HepG2 (cell line): Measurements from ENCODE around the gene KRT3. TPM values are rescaled to one million over a fixed set of nuclear protein-coding genes. Genes with fewer than 3 reads are reported as not detected.

ENCODE experiments used
- ATAC-seq: fragments of 200-7000 bp; cut with Tn5 transposase; 3 replicates; pipeline ENCODE4 v1.9.1; 2020; ENCODE audit warnings: mild to moderate bottlenecking, moderate library complexity
- BruUV-seq: library from RNA; stranded (reverse); fragments of 400-500 nt; replicated peaks from 2 replicates; lab custom pipeline; 2021; lab: Mats Ljungman, UMichigan
- CTCF ChIA-PET: fragments of 300-600 bp; formaldehyde crosslinking; extraction: SDS; loops from one replicate; lab custom pipeline; 2021; ENCODE audit warnings: low total read pairs, inconsistent platforms, low intra/inter-chr PET ratio; lab: Yijun Ruan, JAX
- POLR2A ChIA-PET: fragments of 350-600 bp; sonication (Branson Sonifier 250); formaldehyde crosslinking; loops from one replicate; lab custom pipeline; 2020; ENCODE audit warnings: antibody characterized with exemption, inconsistent platforms; lab: Yijun Ruan, JAX
- DNase-seq: peaks from one replicate; pipeline ENCODE4 v3.0.0-alpha.2; 2015; ENCODE audit warnings: low spot score
- FAIRE-seq: peaks from 3 replicates; lab custom pipeline; 2011; peaks lifted over from hg19 to GRCh38; lab: Jason Lieb, UNC
- H2AFZ ChIP-seq: one replicate; pipeline ENCODE4 v1.6.1; 2011; ENCODE audit warnings: low read length, inconsistent platforms
- H3K27ac ChIP-seq: fragments of 300-600 bp; 3 replicates; pipeline ENCODE4 v1.8.0; 2011; ENCODE audit warnings: mixed run types, mild to moderate bottlenecking, mixed read lengths, low read length, inconsistent platforms; ENCODE audit not compliant: insufficient read depth; ENCODE audit errors: extremely low read length
- H3K27me3 ChIP-seq, 2 experiments: fragments of 200-600 bp in 1 of 2; 2 replicates in 1 of 2; 3 replicates in 1 of 2; pipeline versions ENCODE4 v1.6.0 to v1.8.0; 2011; ENCODE audit warnings: low read length in 2 of 2, mild to moderate bottlenecking in 2 of 2, moderate library complexity in 2 of 2, inconsistent platforms in 1 of 2; ENCODE audit not compliant: insufficient read depth in 2 of 2, control insufficient read depth in 1 of 2
- H3K36me3 ChIP-seq, 2 experiments: fragments of 200-600 bp in 1 of 2; replicated peaks in 1 of 2; 2 replicates in 1 of 2; 3 replicates in 1 of 2; pipeline versions ENCODE4 v1.5.1 to v1.8.0; 2011; ENCODE audit warnings: low read length in 2 of 2, inconsistent platforms in 1 of 2; ENCODE audit not compliant: insufficient read depth in 2 of 2, control insufficient read depth in 1 of 2
- H3K4me1 ChIP-seq: 2 replicates; pipeline ENCODE4 v1.5.1; 2012; ENCODE audit warnings: low read length, inconsistent platforms; ENCODE audit not compliant: insufficient read depth
- H3K4me2 ChIP-seq: 2 replicates; pipeline ENCODE4 v1.6.0; 2011; ENCODE audit warnings: low read depth, low read length, inconsistent platforms
- H3K4me3 ChIP-seq, 3 experiments: fragments of 200-600 bp in 1 of 3; sonication (generic), shearing (Covaris generic) in 1 of 3; replicated peaks in 1 of 3; 2 replicates each; pipeline ENCODE4 v1.5.1; 2011 to 2016; ENCODE audit warnings: low read length in 3 of 3, inconsistent platforms in 2 of 3, low read depth in 2 of 3, mild to moderate bottlenecking in 2 of 3, control low read depth in 1 of 3, mixed read lengths in 1 of 3; ENCODE audit not compliant: insufficient read depth in 1 of 3
- H3K79me2 ChIP-seq: one replicate; pipeline ENCODE4 v1.6.1; 2011; ENCODE audit warnings: low read length, inconsistent platforms; ENCODE audit not compliant: insufficient read depth
- H3K9ac ChIP-seq: 2 replicates; pipeline ENCODE4 v1.6.0; 2011; ENCODE audit warnings: mild to moderate bottlenecking, low read depth, low read length, inconsistent platforms; ENCODE audit not compliant: insufficient read depth
- H3K9me3 ChIP-seq: 2 replicates; pipeline ENCODE4 v1.5.1; 2012; ENCODE audit warnings: mild to moderate bottlenecking, low read length
- H4K20me1 ChIP-seq: 2 replicates; pipeline ENCODE4 v1.6.0; 2011; ENCODE audit warnings: inconsistent platforms, mild to moderate bottlenecking, low read length, moderate library complexity; ENCODE audit not compliant: insufficient read depth
- ARID2 ChIP-seq: sonication (generic); formaldehyde crosslinking; IDR thresholded peaks from 2 replicates; pipeline ENCODE4 v1.8.1; 2022; ENCODE audit warnings: mild to moderate bottlenecking, missing genetic modification reagents, borderline replicate concordance
- ATM ChIP-seq: fragments of 450-650 bp; IDR thresholded peaks from 2 replicates; pipeline ENCODE4 v1.7.1; 2017; ENCODE audit warnings: mild to moderate bottlenecking, borderline replicate concordance
- BRCA1 ChIP-seq: sonication (generic); formaldehyde crosslinking; IDR thresholded peaks from 2 replicates; pipeline ENCODE4 v1.4.0; 2020; ENCODE audit warnings: missing genetic modification reagents
- MYNN ChIP-seq: sonication (generic); formaldehyde crosslinking; IDR thresholded peaks from 2 replicates; pipeline ENCODE4 v1.4.0; 2020; ENCODE audit warnings: mild to moderate bottlenecking, low read depth, missing genetic modification reagents
- TCF7 ChIP-seq: sonication (generic); IDR thresholded peaks from 2 replicates; pipeline ENCODE4 v1.6.1; 2016; ENCODE audit warnings: antibody characterized with exemption, low read depth
- TEAD2 ChIP-seq: sonication (generic); formaldehyde crosslinking; IDR thresholded peaks from 2 replicates; pipeline ENCODE4 v1.9.0; 2021; ENCODE audit warnings: missing genetic modification reagents
- TOE1 ChIP-seq: sonication (generic); formaldehyde crosslinking; IDR thresholded peaks from 2 replicates; pipeline ENCODE4 v1.4.0; 2020; ENCODE audit warnings: mild to moderate bottlenecking, missing genetic modification reagents
- ZNF564 ChIP-seq: sonication (generic); formaldehyde crosslinking; IDR thresholded peaks from 2 replicates; pipeline ENCODE4 v1.8.1; 2023; ENCODE audit warnings: mild to moderate bottlenecking, missing genetic modification reagents
- WGBS: methylation state at CpG from one replicate; pipeline ENCODE4 v1.1.6; 2017; ENCODE audit warnings: low lambda C conversion rate; 5-methylcytosine and 5-hydroxymethylcytosine counted together
- in situ Hi-C: cut with HindIII; loops from 2 replicates; pipeline ENCODE4 v1.10.0; 2017; ENCODE audit warnings: low pct_unique_long_range_greater_than_20kb; ENCODE audit not compliant: extremely low pct_ligation_motif_present
- intact Hi-C: fragments of 100-400 bp; cut with micrococcal nuclease; formaldehyde crosslinking; loops from one replicate; pipeline ENCODE4 v1.10.0; 2022; ENCODE audit not compliant: unreplicated experiment
- polyA plus RNA-seq, 8 experiments: library from polyadenylated mRNA; depleted of rRNA in 3 of 8; stranded (reverse) in 7 of 8; unstranded in 1 of 8; fragments of >200 nt; fragmentation: Illumina TruSeq in 4 of 8; extraction: Trizol in 4 of 8; gene quantifications; 2 replicates each; pipeline versions ENCODE4 v1.2.1 to v1.2.3, GENCODE V29; 2011 to 2016; ENCODE audit warnings: low read depth in 4 of 8, missing spikeins in 1 of 8, mixed read lengths in 1 of 8; ENCODE audit not compliant: insufficient read depth in 1 of 8
- total RNA-seq, 5 experiments: library from RNA; depleted of rRNA; stranded (reverse); fragments of >200 nt; fragmentation: Illumina TruSeq; extraction: Trizol; gene quantifications; 2 replicates each; pipeline ENCODE4 v1.2.3, GENCODE V29; 2016; ENCODE audit warnings: low read depth in 1 of 5
- TF ChIP-seq, protein P1 (sequence below): sonication (generic); formaldehyde crosslinking; IDR thresholded peaks from 2 replicates; pipeline ENCODE4 v1.5.1; 2020; ENCODE audit warnings: mild to moderate bottlenecking, moderate library complexity, missing genetic modification reagents
- TF ChIP-seq, protein P2 (sequence below): sonication (generic); formaldehyde crosslinking; conservative IDR thresholded peaks from 2 replicates; pipeline ENCODE4 v1.8.0; 2022; ENCODE audit warnings: mild to moderate bottlenecking, moderate library complexity, missing genetic modification reagents

The KRT3 gene
- total and polyA plus RNA-seq, 2 of the 13 experiments (the other 11 are each of a cell fraction or from before 2014, with no cell fraction given), result not detected

DNA sequence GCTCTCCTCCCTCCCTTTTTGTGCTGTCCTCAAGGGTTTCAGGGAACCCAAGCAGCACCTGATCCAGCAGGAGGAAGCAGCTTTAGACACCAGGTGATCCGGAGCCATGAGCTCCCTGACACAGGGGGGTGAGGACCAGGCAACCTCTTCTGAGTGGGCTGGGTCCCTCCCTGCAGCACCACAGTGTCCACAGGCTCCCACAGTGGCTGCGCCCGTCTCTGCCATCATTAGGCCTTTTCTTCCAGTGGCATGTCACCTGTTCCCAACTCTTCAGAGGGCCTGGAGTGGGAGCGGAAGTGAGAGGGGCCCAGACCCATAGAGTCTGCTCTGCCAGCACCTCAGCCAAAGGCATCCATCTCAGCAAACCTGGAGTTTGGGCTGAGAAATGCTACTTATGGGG, 18.4 kb downstream of the KRT3 start (continued):
- TF ChIP-seq TCF7 (no peak), TOE1 (CRISPR knock-in tag) (no peak)
- TF ChIP-seq, protein P1, sequence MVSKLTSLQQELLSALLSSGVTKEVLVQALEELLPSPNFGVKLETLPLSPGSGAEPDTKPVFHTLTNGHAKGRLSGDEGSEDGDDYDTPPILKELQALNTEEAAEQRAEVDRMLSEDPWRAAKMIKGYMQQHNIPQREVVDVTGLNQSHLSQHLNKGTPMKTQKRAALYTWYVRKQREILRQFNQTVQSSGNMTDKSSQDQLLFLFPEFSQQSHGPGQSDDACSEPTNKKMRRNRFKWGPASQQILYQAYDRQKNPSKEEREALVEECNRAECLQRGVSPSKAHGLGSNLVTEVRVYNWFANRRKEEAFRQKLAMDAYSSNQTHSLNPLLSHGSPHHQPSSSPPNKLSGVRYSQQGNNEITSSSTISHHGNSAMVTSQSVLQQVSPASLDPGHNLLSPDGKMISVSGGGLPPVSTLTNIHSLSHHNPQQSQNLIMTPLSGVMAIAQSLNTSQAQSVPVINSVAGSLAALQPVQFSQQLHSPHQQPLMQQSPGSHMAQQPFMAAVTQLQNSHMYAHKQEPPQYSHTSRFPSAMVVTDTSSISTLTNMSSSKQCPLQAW (CRISPR knock-in tag), result no peak

DNA sequence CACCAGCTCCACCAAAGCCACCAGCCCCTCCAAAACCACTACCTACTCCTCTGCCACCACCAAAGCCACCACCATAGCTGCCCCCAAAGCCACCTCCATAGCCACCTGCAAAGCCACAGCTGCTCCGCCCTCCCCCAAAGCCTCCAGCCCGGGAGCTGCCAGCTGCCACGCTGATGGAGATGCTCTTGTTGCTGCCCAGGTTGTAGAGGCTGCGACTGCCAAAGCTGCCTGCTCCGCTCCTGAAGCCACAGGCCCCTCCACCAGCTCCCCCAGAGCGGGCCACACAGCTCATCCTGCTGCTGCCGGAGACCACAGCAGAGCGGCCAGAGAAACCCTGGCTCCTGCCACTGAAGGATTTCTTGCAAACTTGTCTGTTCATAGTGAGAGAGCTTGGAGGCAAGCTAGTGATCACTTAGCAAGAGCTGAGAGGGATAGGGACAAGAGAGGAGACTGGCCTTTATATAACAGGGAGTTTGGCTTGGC, 19.0 kb downstream of the KRT3 start, which contains the start of gene KRT76:
TSS of gene KRT76 (minus strand) at position 433 of the 483 bp plus-strand sequence. CDS start at position 379, 54 bp downstream.
- DNase-seq, result no peak
- Histone ChIP-seq H3K4me1 (no peaks in the 10 kb centered on the region), H2AFZ (no peak within 1 kb of the TSS), H3K9me3 (no peaks in the 10 kb centered on the region), H3K4me2 (no peak within 1 kb of the TSS), H3K9ac (no peak within 1 kb of the TSS)
- no TSS peak for BruUV-seq
- ATAC-seq, result no peak
- TF ChIP-seq, protein P2, sequence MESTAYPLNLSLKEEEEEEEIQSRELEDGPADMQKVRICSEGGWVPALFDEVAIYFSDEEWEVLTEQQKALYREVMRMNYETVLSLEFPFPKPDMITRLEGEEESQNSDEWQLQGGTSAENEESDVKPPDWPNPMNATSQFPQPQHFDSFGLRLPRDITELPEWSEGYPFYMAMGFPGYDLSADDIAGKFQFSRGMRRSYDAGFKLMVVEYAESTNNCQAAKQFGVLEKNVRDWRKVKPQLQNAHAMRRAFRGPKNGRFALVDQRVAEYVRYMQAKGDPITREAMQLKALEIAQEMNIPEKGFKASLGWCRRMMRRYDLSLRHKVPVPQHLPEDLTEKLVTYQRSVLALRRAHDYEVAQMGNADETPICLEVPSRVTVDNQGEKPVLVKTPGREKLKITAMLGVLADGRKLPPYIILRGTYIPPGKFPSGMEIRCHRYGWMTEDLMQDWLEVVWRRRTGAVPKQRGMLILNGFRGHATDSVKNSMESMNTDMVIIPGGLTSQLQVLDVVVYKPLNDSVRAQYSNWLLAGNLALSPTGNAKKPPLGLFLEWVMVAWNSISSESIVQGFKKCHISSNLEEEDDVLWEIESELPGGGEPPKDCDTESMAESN, result no peak
- TF ChIP-seq ARID2 (CRISPR knock-in tag) (no peak), ATM (no peak), ZNF564 (CRISPR knock-in tag) (no peak), TEAD2 (CRISPR knock-in tag) (no peak), BRCA1 (CRISPR knock-in tag) (no peak), MYNN (no peak)
- TF ChIP-seq, all 625 proteins: peak for 0
- ChIA-PET CTCF (no interaction called here), POLR2A (no interaction called here)
- H3K36me3 ChIP-seq, result no peaks in the 10 kb centered on the region
- FAIRE-seq, result no peak
- H3K27ac ChIP-seq, result no peak within 1 kb of the TSS
- no peaks in the 10 kb centered on the region for H4K20me1 ChIP-seq
- in situ Hi-C loops, result no loop called here
- no peak within 1 kb of the TSS for H3K4me3 ChIP-seq
- 17% methylated on average over 3 of the region's 8 CpGs for WGBS
- intact Hi-C loops, result no loop called here
- H3K79me2 ChIP-seq, result no peaks in the 10 kb centered on the region
- peaks cover 0 to 26% of the 10 kb centered on the region in 2 experiments; a peak in 4 of 5 replicates for H3K27me3 ChIP-seq
